HepG2 (cell line): ENCODE data around the gene TUT1. TPM values are rescaled to one million over a fixed set of nuclear protein-coding genes. Genes with fewer than 3 reads are reported as not detected.

Experiments
- AKAP8 ChIP-seq: sonication (generic); formaldehyde crosslinking; IDR thresholded peaks from 2 replicates; pipeline ENCODE4 v1.5.1; 2020; ENCODE audit warnings: mild to moderate bottlenecking, missing genetic modification reagents
- ARNTL ChIP-seq: sonication (generic); formaldehyde crosslinking; IDR thresholded peaks from 2 replicates; pipeline ENCODE4 v1.4.0; 2020; ENCODE audit warnings: mild to moderate bottlenecking, missing genetic modification reagents
- EED ChIP-seq: sonication (generic); formaldehyde crosslinking; IDR thresholded peaks from 2 replicates; pipeline ENCODE4 v1.5.0; 2020; ENCODE audit warnings: mild to moderate bottlenecking, missing genetic modification reagents
- FOXA1 ChIP-seq, 2 experiments: fragments of 450-650 bp in 1 of 2; sonication (generic) in 1 of 2; formaldehyde crosslinking in 1 of 2; IDR thresholded peaks; 2 replicates each; pipeline versions ENCODE4 v1.4.0 to v1.6.1; 2016 to 2020; ENCODE audit warnings: missing genetic modification reagents in 1 of 2
- FOXA3 ChIP-seq: IDR thresholded peaks from 2 replicates; pipeline ENCODE4 v1.6.1; 2016; ENCODE audit warnings: missing genetic modification reagents, missing compliant biosample characterization
- GABPB1 ChIP-seq: IDR thresholded peaks from 2 replicates; pipeline ENCODE4 v1.6.1; 2016; ENCODE audit warnings: mild to moderate bottlenecking, missing genetic modification reagents, moderate library complexity, missing compliant biosample characterization
- HES4 ChIP-seq: sonication (generic); formaldehyde crosslinking; IDR thresholded peaks from 2 replicates; pipeline ENCODE4 v1.9.0; 2021; ENCODE audit warnings: mild to moderate bottlenecking, missing genetic modification reagents, borderline replicate concordance
- JUNB ChIP-seq: sonication (generic); formaldehyde crosslinking; IDR thresholded peaks from 2 replicates; pipeline ENCODE4 v1.8.0; 2022; ENCODE audit warnings: missing genetic modification reagents, mild to moderate bottlenecking, borderline replicate concordance
- MAZ ChIP-seq, 2 experiments: sonication (generic) in 1 of 2; formaldehyde crosslinking in 1 of 2; IDR thresholded peaks; 2 replicates each; pipeline versions ENCODE4 v1.5.0 to v1.6.1; 2012 to 2020; ENCODE audit warnings: low read depth in 2 of 2, mild to moderate bottlenecking in 2 of 2, borderline replicate concordance in 1 of 2, improper control_type of control experiment in 1 of 2, low read length in 1 of 2, missing genetic modification reagents in 1 of 2, moderate library complexity in 1 of 2
- NCOA1 ChIP-seq: sonication (generic); formaldehyde crosslinking; IDR thresholded peaks from 2 replicates; pipeline ENCODE4 v1.9.0; 2021; ENCODE audit warnings: missing genetic modification reagents
- PCBP2 ChIP-seq: fragments of 200-400 bp; formaldehyde crosslinking; optimal IDR thresholded peaks from 2 replicates; pipeline ENCODE3; 2018; ENCODE audit warnings: low read length, low read depth; ENCODE audit not compliant: poor library complexity, severe bottlenecking
- POLR2AphosphoS5 ChIP-seq: IDR thresholded peaks from 2 replicates; pipeline ENCODE4 v1.6.1; 2012; ENCODE audit warnings: low read depth, low read length
- RAD51 ChIP-seq: fragments of 450-650 bp; IDR thresholded peaks from 2 replicates; pipeline ENCODE4 v1.6.1; 2016; ENCODE audit warnings: borderline replicate concordance
- ZC3H4 ChIP-seq: sonication (generic); formaldehyde crosslinking; IDR thresholded peaks from 2 replicates; pipeline ENCODE4 v1.4.0; 2020; ENCODE audit warnings: missing genetic modification reagents, borderline replicate concordance
- ZFP37 ChIP-seq: sonication (generic); formaldehyde crosslinking; IDR thresholded peaks from 2 replicates; pipeline ENCODE4 v1.4.0; 2020; ENCODE audit warnings: missing genetic modification reagents, borderline replicate concordance
- ZNF124 ChIP-seq: sonication (generic); formaldehyde crosslinking; IDR thresholded peaks from 2 replicates; pipeline ENCODE4 v1.4.0; 2020; ENCODE audit warnings: missing genetic modification reagents
- ZNF430 ChIP-seq: sonication (generic); formaldehyde crosslinking; IDR thresholded peaks from 2 replicates; pipeline ENCODE4 v1.9.0; 2021; ENCODE audit warnings: mild to moderate bottlenecking, missing genetic modification reagents
- ZNF615 ChIP-seq: sonication (generic); formaldehyde crosslinking; IDR thresholded peaks from 2 replicates; pipeline ENCODE4 v1.5.0; 2020; ENCODE audit warnings: mild to moderate bottlenecking, missing genetic modification reagents, borderline replicate concordance
- ZSCAN20 ChIP-seq: sonication (generic); formaldehyde crosslinking; IDR thresholded peaks from 2 replicates; pipeline ENCODE4 v1.4.0; 2020; ENCODE audit warnings: missing genetic modification reagents, mild to moderate bottlenecking, borderline replicate concordance
- polyA plus RNA-seq, 8 experiments: library from polyadenylated mRNA; depleted of rRNA in 3 of 8; stranded (reverse) in 7 of 8; unstranded in 1 of 8; fragments of >200 nt; fragmentation: Illumina TruSeq in 4 of 8; extraction: Trizol in 4 of 8; gene quantifications; 2 replicates each; pipeline versions ENCODE4 v1.2.1 to v1.2.3, GENCODE V29; 2011 to 2016; ENCODE audit warnings: low read depth in 4 of 8, missing spikeins in 1 of 8, mixed read lengths in 1 of 8; ENCODE audit not compliant: insufficient read depth in 1 of 8
- total RNA-seq, 5 experiments: library from RNA; depleted of rRNA; stranded (reverse); fragments of >200 nt; fragmentation: Illumina TruSeq; extraction: Trizol; gene quantifications; 2 replicates each; pipeline ENCODE4 v1.2.3, GENCODE V29; 2016; ENCODE audit warnings: low read depth in 1 of 5
- TF ChIP-seq, protein P1 (sequence below): IDR thresholded peaks from 2 replicates; pipeline ENCODE4 v1.6.1; 2016; ENCODE audit warnings: missing genetic modification reagents, missing compliant biosample characterization
- TF ChIP-seq, protein P2 (sequence below): sonication (generic); formaldehyde crosslinking; IDR thresholded peaks from 2 replicates; pipeline ENCODE4 v1.8.1; 2023; ENCODE audit warnings: mild to moderate bottlenecking, missing genetic modification reagents
- TF ChIP-seq, protein P3 (sequence below): sonication (generic); formaldehyde crosslinking; IDR thresholded peaks from 2 replicates; pipeline ENCODE4 v1.8.0; 2022; ENCODE audit warnings: mild to moderate bottlenecking, missing genetic modification reagents, borderline replicate concordance
- TF ChIP-seq, protein P4 (sequence below): sonication (generic); formaldehyde crosslinking; IDR thresholded peaks from 2 replicates; pipeline ENCODE4 v1.8.0; 2022; ENCODE audit warnings: mild to moderate bottlenecking, missing genetic modification reagents; ENCODE audit not compliant: insufficient replicate concordance

The TUT1 gene
- total and polyA plus RNA-seq, 2 of the 13 experiments (the other 11 are each of a cell fraction or from before 2014, with no cell fraction given), result 9.7 to 14.3 TPM

DNA sequence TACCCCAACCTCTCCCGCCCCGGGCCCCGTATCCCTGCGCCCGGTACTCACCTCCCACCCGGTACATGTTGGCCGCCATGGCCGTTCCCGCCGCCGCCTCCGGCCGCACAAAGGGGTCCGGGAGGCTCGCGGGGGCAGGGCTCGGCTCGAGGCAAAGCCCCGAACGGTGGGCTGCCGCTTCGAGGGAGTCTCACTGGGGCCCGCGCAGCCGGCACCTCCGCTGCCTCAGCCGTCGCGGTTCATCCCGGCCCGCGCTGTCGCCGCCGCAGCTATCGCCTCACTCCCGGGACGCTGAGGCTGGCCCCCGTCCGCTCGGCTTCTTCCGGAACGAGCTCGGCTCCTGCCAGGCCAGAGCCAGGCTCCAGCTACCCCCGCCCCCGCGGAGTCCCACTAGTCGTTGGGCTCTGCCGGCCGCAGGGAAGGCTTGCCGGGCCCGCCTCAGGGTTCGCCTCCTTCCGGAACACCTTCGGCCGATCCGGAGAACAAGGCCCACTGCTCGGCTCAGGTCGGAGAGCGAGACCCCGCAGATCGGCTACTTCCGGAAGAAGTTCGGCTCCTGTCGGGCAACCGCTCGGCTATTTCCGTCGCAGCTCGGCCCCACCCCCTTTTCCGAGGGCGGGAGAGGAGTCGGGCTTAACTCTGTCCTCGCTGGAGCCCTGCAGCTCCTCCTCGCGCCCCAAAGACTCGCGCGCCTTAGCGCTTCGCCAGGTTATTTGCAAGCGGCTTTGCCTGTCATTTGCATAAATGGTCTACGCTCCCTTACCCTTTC is 10.2 kb upstream of the TUT1 start, which contains the start of gene MTA2 (continued):
- peak; percentile 79 for TF ChIP-seq GABPB1 (CRISPR knock-in tag)
- no peak for TF ChIP-seq ZC3H4
- no peak for TF ChIP-seq RAD51
- TF ChIP-seq ARNTL (CRISPR knock-in tag), result peak; percentile 42; the same call in 1 of the 2 replicates
- peak; percentile 75; the same call in 1 of the 2 replicates for TF ChIP-seq NCOA1 (CRISPR knock-in tag)
- TF ChIP-seq FOXA3 (CRISPR knock-in tag), result peak; percentile 25; the same call in 1 of the 2 replicates
- TF ChIP-seq ZFP37 (CRISPR knock-in tag), result no peak
- TF ChIP-seq PCBP2, result no peak
- TF ChIP-seq ZNF430 (CRISPR knock-in tag), result peak; percentile 75; the same call in 1 of the 2 replicates
- TF ChIP-seq EED (CRISPR knock-in tag), result peak; percentile 40; the same call in 1 of the 2 replicates
- TF ChIP-seq, protein P1, sequence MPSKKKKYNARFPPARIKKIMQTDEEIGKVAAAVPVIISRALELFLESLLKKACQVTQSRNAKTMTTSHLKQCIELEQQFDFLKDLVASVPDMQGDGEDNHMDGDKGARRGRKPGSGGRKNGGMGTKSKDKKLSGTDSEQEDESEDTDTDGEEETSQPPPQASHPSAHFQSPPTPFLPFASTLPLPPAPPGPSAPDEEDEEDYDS (CRISPR knock-in tag), result peak; percentile 48; the same call in 1 of the 2 replicates
- TF ChIP-seq, protein P2, sequence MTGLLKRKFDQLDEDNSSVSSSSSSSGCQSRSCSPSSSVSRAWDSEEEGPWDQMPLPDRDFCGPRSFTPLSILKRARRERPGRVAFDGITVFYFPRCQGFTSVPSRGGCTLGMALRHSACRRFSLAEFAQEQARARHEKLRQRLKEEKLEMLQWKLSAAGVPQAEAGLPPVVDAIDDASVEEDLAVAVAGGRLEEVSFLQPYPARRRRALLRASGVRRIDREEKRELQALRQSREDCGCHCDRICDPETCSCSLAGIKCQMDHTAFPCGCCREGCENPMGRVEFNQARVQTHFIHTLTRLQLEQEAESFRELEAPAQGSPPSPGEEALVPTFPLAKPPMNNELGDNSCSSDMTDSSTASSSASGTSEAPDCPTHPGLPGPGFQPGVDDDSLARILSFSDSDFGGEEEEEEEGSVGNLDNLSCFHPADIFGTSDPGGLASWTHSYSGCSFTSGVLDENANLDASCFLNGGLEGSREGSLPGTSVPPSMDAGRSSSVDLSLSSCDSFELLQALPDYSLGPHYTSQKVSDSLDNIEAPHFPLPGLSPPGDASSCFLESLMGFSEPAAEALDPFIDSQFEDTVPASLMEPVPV, result peak; percentile 81; the same call in 1 of the 2 replicates
- 0 out of 2 replicates have a peak, but pooled peaks have one; percentile 19 for TF ChIP-seq ZNF615
- 0 out of 2 replicates have a peak, but pooled peaks have one; percentile 29 for TF ChIP-seq POLR2AphosphoS5
- TF ChIP-seq, protein P3, sequence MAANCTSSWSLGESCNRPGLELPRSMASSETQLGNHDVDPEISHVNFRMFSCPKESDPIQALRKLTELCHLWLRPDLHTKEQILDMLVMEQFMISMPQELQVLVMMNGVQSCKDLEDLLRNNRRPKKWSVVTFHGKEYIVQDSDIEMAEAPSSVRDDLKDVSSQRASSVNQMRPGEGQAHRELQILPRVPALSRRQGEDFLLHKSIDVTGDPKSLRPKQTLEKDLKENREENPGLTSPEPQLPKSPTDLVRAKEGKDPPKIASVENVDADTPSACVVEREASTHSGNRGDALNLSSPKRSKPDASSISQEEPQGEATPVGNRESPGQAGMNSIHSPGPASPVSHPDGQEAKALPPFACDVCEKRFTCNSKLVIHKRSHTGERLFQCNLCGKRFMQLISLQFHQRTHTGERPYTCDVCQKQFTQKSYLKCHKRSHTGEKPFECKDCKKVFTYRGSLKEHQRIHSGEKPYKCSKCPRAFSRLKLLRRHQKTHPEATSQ (CRISPR knock-in tag), result no peak
- peak; percentile 18; the same call in 1 of the 2 replicates for TF ChIP-seq ZNF124 (CRISPR knock-in tag)
- peak; percentile 84; the same call in 1 of the 2 replicates for TF ChIP-seq HES4 (CRISPR knock-in tag)
- peak; percentile 80; the same call in 1 of the 2 replicates for TF ChIP-seq AKAP8 (CRISPR knock-in tag)
- peak; percentile 61; the same call in 1 of the 2 replicates for TF ChIP-seq MAZ (IDR thresholded peaks at IDR 0.05; ENCODE audit: borderline replicate concordance, low read depth, low read length)
- peak; percentile 75; the same call in 1 of the 2 replicates for TF ChIP-seq MAZ (CRISPR knock-in tag; IDR thresholded peaks at IDR 0.05; ENCODE audit: low read depth)
- no peak for TF ChIP-seq FOXA1 (IDR thresholded peaks at IDR 0.05)
- no peak for TF ChIP-seq FOXA1 (CRISPR knock-in tag; IDR thresholded peaks at IDR 0.05)
- 0 out of 2 replicates have a peak, but pooled peaks have one; percentile 3 for TF ChIP-seq JUNB
- TF ChIP-seq, protein P4, sequence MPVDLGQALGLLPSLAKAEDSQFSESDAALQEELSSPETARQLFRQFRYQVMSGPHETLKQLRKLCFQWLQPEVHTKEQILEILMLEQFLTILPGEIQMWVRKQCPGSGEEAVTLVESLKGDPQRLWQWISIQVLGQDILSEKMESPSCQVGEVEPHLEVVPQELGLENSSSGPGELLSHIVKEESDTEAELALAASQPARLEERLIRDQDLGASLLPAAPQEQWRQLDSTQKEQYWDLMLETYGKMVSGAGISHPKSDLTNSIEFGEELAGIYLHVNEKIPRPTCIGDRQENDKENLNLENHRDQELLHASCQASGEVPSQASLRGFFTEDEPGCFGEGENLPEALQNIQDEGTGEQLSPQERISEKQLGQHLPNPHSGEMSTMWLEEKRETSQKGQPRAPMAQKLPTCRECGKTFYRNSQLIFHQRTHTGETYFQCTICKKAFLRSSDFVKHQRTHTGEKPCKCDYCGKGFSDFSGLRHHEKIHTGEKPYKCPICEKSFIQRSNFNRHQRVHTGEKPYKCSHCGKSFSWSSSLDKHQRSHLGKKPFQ (CRISPR knock-in tag), result peak; percentile 56
- TF ChIP-seq ZSCAN20, result no peak
